Progenitor cell of endocrine pancreas (in vitro differentiated cells): ENCODE results near the gene CIB2. TPM values are rescaled to one million over a fixed set of nuclear protein-coding genes. Genes with fewer than 3 reads are reported as not detected.

Experiments
- DNase-seq: peaks from one replicate; pipeline ENCODE4 v3.0.0; 2021; ENCODE audit warnings: low spot score; ENCODE audit not compliant: unreplicated experiment
- H3K27ac Mint-ChIP-seq: 2 replicates; pipeline ENCODE4 v1.8.0; 2021; ENCODE audit warnings: mild to moderate bottlenecking, moderate library complexity, mixed read lengths
- H3K27me3 Mint-ChIP-seq: 2 replicates; pipeline ENCODE4 v1.8.0; 2021; ENCODE audit warnings: mixed read lengths
- H3K36me3 Mint-ChIP-seq: 2 replicates; pipeline ENCODE4 v1.8.0; 2022; ENCODE audit warnings: mixed read lengths; ENCODE audit not compliant: insufficient read depth
- H3K4me1 Mint-ChIP-seq: 2 replicates; pipeline ENCODE4 v1.8.0; 2021; ENCODE audit warnings: low read depth, mixed read lengths
- H3K4me3 Mint-ChIP-seq: 2 replicates; pipeline ENCODE4 v1.8.0; 2021; ENCODE audit warnings: low read depth, mild to moderate bottlenecking, moderate library complexity, mixed read lengths
- H3K9me3 Mint-ChIP-seq: 2 replicates; pipeline ENCODE4 v1.8.0; 2021; ENCODE audit warnings: low read depth, mixed read lengths
- CTCF ChIP-seq: fragments of 200-600 bp; sonication (generic); IDR thresholded peaks from one replicate; pipeline ENCODE4 v1.5.0; 2021; ENCODE audit warnings: antibody characterized with exemption, mild to moderate bottlenecking; ENCODE audit not compliant: unreplicated experiment
- total RNA-seq: library from RNA; stranded (reverse); gene quantifications from 2 replicates; pipeline ENCODE4 v1.2.1, GENCODE V29; 2021

The CIB2 gene
- total RNA-seq, 1 donor from 2014 or later, result 44.9 TPM

GRCh38 chr15:78097667-78098066 lies 33.6 kb downstream of the CIB2 start:
- Mint-ChIP-seq H3K4me1 (no peaks in the 10 kb centered on the region), H3K4me3 (no peak overlapping the region), H3K36me3 (no peaks in the 10 kb centered on the region), H3K9me3 (no peaks in the 10 kb centered on the region), H3K27me3 (peaks cover 16% of the 10 kb centered on the region), H3K27ac (no peak overlapping the region)
- TF ChIP-seq CTCF, result no peak
- DNase-seq, result no peak

- TF ChIP-seq CTCF, result no peak
- Mint-ChIP-seq H3K27ac (no peak overlapping the region), H3K27me3 (peaks cover 20% of the 10 kb centered on the region), H3K4me3 (no peak overlapping the region), H3K4me1 (peaks cover 9% of the 10 kb centered on the region), H3K9me3 (no peaks in the 10 kb centered on the region), H3K36me3 (no peaks in the 10 kb centered on the region)
- no peak for DNase-seq
Observed at GRCh38 chr15:78093242-78094020, 37.8 kb downstream of the CIB2 start.

GRCh38 chr15:78092261-78093041 lies 38.8 kb downstream of the CIB2 start, which contains the start of gene SH2D7:
Gene SH2D7 (plus strand): TSS chr15:78092561. CDS start chr15:78092585, 24 bp downstream.
- peak within 1 kb of the TSS; percentile 0 for H3K27ac Mint-ChIP-seq
- H3K36me3 Mint-ChIP-seq, result no peaks in the 10 kb centered on the region
- TF ChIP-seq CTCF, result no peak
- H3K27me3 Mint-ChIP-seq, result peaks cover 20% of the 10 kb centered on the region
- no peak within 1 kb of the TSS for H3K4me3 Mint-ChIP-seq
- peaks cover 9% of the 10 kb centered on the region for H3K4me1 Mint-ChIP-seq
- DNase-seq, result no peak
- H3K9me3 Mint-ChIP-seq, result no peaks in the 10 kb centered on the region

- Mint-ChIP-seq H3K27ac (no peak overlapping the region), H3K36me3 (no peaks in the 10 kb centered on the region), H3K9me3 (no peaks in the 10 kb centered on the region), H3K4me1 (peaks cover 9% of the 10 kb centered on the region), H3K27me3 (peaks cover 20% of the 10 kb centered on the region), H3K4me3 (no peak overlapping the region)
- TF ChIP-seq CTCF, result no peak
- no peak for DNase-seq
Observed at GRCh38 chr15:78090422-78091063, 40.7 kb downstream of the CIB2 start.

GRCh38 chr15:78088773-78089080 lies 42.5 kb downstream of the CIB2 start:
- Mint-ChIP-seq H3K27ac (peak overlapping the region; percentile 51), H3K27me3 (peaks cover 11% of the 10 kb centered on the region), H3K4me3 (no peak overlapping the region), H3K4me1 (peaks cover 9% of the 10 kb centered on the region), H3K36me3 (no peaks in the 10 kb centered on the region), H3K9me3 (no peaks in the 10 kb centered on the region)
- no peak for DNase-seq
- no peak for TF ChIP-seq CTCF
